NT2/D1 (cell line): ENCODE measurements around the gene GFOD2.

ENCODE experiments used
- SUZ12 ChIP-seq: IDR thresholded peaks from 2 replicates; pipeline ENCODE4 v1.6.1; 2011; ENCODE audit not compliant: insufficient read length, insufficient read depth; ENCODE audit errors: extremely low read depth
- YY1 ChIP-seq: IDR thresholded peaks from 2 replicates; pipeline ENCODE4 v1.6.1; 2011; ENCODE audit not compliant: insufficient read length, insufficient read depth
- ZNF274 ChIP-seq: IDR thresholded peaks from 2 replicates; pipeline ENCODE4 v1.6.1; 2011; ENCODE audit warnings: mild to moderate bottlenecking, low read depth, low read length

- TF ChIP-seq SUZ12 (no peak), ZNF274 (no peak), YY1 (no peak)
Measured at GRCh38 chr16:67752641-67753040, 33.5 kb upstream of the GFOD2 start.
